ENCODE measurements around the gene SLC45A3. TPM values are rescaled to one million over a fixed set of nuclear protein-coding genes. Genes with fewer than 3 reads are reported as not detected.

The SLC45A3 gene
- total RNA-seq, 1 donor from 2014 or later = 8.3 TPM

DNA sequence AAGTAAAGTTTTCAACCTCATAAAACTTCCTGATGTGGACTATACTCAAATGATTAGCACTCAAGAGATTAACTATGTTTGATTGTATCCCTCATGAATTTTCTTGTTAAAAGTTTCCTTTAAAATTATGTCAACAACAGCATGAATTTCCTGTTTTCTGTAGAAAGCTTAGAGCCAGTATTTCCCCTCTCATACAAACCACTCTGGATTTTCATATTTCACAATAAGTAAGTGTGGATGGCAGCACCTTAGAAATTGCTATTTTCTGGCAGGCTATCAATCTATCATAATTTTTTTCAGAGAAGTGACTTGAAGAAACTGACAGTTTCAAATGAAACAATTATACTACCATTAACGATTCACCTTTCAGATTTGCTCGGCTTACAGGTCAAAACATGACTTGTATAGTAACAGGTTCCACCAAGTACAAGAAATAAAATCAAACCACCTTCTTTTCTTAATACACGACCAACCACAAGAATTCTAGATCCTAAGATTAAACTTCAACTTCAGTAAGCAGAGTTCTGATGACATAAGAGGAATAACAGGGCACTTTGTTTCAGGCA, 69.3 kb downstream of the SLC45A3 start:
- no peak for DNase-seq (ENCODE audit: low read depth, low spot score)

DNA sequence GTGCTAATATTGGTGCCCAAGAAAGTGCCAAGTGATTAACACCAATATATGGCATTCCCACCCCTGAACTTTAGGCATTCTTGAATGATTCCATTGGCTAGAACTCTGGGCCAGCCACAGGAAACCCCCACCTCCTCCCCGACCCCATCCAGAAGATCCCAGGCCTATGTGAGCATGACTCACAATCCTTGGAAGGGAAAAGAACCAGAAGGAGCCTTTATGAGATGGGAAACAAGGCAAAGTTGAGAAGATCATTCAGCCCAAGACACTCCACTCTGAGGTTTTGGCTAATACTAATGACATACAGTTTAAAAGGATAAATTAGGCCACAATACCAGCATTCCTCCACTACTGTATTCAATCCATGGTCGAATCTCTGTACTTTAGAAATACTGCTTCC, 70.3 kb downstream of the SLC45A3 start:
- no peak for DNase-seq (ENCODE audit: low read depth, low spot score)

Other genes with a start within 250 kb of the SLC45A3 start
- not detected in 2 replicates for gene BLACAT1, start 224.5 kb downstream of the SLC45A3 start, total RNA-seq
- gene CDK18, start 175.8 kb downstream of the SLC45A3 start, total RNA-seq = 0.18 TPM in 1 of 2 replicates, not detected in the other
- 22.9 and 28.2 TPM in 2 replicates for gene ELK4, start 48.5 kb downstream of the SLC45A3 start, total RNA-seq
- 162 and 182 TPM in 2 replicates for gene NUCKS1, start 69.7 kb upstream of the SLC45A3 start, total RNA-seq
- gene RAB29, start 95.0 kb upstream of the SLC45A3 start, total RNA-seq = 26.6 and 40.6 TPM in 2 replicates
- 9.4 and 15.3 TPM in 2 replicates for gene SLC41A1, start 132.7 kb upstream of the SLC45A3 start, total RNA-seq
- 0.04 TPM in 1 of 2 replicates, not detected in the other for gene PM20D1, start 169.6 kb upstream of the SLC45A3 start, total RNA-seq

All from pulmonary artery endothelial cell (primary cell).